Measurements from ENCODE around the gene ST8SIA6.

DNA sequence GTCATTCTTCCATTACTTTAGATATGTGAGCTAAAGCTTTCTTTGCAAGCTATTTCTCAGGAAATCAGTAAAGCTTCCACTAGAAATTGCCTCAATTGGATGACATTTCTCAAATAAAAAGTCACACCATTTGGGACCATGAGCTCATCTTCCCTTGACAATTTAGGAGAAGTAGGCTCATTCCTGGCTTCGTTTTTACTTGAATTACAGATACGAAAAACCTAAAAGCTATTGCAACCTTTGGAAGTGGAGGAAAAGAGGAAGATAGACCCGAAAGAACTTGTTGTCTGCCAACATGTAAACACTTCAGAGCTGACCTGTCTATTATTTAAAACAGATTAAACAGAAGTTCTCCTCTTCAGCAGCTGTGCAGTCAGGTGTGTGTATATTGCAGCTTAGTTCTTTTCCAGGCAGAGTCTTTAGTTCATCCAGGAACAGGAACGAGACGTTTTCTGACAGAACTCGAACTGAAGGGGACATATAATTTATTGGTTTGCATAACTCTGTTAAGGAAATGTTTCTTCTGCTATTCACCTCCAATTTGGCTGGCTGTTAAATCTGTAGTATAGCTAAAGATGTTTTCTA is 43.1 kb upstream of the ST8SIA6 start:
- TF ChIP-seq CTCF (IDR thresholded peaks at IDR 0.05 in 2 of 3, conservative IDR thresholded peaks at IDR 0.05 in 1 of 3; ENCODE audit: insufficient read depth in 2 of 3, low read depth in 1 of 3, low read length in 3 of 3): no peak
- TF ChIP-seq, protein P1, sequence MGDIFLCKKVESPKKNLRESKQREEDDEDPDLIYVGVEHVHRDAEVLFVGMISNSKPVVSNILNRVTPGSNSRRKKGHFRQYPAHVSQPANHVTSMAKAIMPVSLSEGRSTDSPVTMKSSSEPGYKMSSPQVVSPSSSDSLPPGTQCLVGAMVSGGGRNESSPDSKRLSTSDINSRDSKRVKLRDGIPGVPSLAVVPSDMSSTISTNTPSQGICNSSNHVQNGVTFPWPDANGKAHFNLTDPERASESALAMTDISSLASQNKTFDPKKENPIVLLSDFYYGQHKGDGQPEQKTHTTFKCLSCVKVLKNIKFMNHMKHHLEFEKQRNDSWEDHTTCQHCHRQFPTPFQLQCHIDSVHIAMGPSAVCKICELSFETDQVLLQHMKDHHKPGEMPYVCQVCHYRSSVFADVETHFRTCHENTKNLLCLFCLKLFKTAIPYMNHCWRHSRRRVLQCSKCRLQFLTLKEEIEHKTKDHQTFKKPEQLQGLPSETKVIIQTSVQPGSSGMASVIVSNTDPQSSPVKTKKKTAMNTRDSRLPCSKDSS (IDR thresholded peaks at IDR 0.05; ENCODE audit: low read depth, partially characterized antibody): no peak
- TF ChIP-seq ZBTB40 (IDR thresholded peaks at IDR 0.05): no peak
- no peak for TF ChIP-seq ZBTB40 (CRISPR knock-in tag; IDR thresholded peaks at IDR 0.05)
- TF ChIP-seq CSDE1 (IDR thresholded peaks at IDR 0.05): no peak
- TF ChIP-seq ZNF217 (CRISPR knock-in tag; IDR thresholded peaks at IDR 0.05): no peak

Measured in K562 (cell line).